Trophoblast cell (in vitro differentiated cells and primary cell): ENCODE data around the gene ETFA.

Source experiments
- DNase-seq, 2 donors: peaks; one replicate each; pipeline ENCODE4 v3.0.0-alpha.2; 2016
- H2AFZ ChIP-seq: 2 replicates; pipeline ENCODE4 v1.6.1; 2013; ENCODE audit warnings: low read length, moderate library complexity, mild to moderate bottlenecking; ENCODE audit not compliant: insufficient read depth, poor library complexity
- H2AK5ac ChIP-seq: 2 replicates; pipeline ENCODE4 v1.6.1; 2013; ENCODE audit warnings: mild to moderate bottlenecking, low read length
- H2BK120ac ChIP-seq: 2 replicates; pipeline ENCODE4 v1.6.1; 2013; ENCODE audit warnings: low read length, mild to moderate bottlenecking, moderate library complexity; ENCODE audit not compliant: insufficient read depth, poor library complexity
- H2BK12ac ChIP-seq: 2 replicates; pipeline ENCODE4 v1.6.1; 2013; ENCODE audit warnings: mild to moderate bottlenecking, low read length, moderate library complexity
- H2BK5ac ChIP-seq: 2 replicates; pipeline ENCODE4 v1.6.1; 2013; ENCODE audit warnings: low read length, low read depth, moderate library complexity, mild to moderate bottlenecking; ENCODE audit not compliant: poor library complexity
- H3K14ac ChIP-seq: 2 replicates; pipeline ENCODE4 v1.6.1; 2013; ENCODE audit warnings: mild to moderate bottlenecking, low read length
- H3K18ac ChIP-seq: 2 replicates; pipeline ENCODE4 v1.6.1; 2013; ENCODE audit warnings: mild to moderate bottlenecking, low read length
- H3K23ac ChIP-seq: 2 replicates; pipeline ENCODE4 v1.6.1; 2013; ENCODE audit warnings: low read length
- H3K27ac ChIP-seq: 2 replicates; pipeline ENCODE4 v1.5.1; 2013; ENCODE audit warnings: low read depth, mild to moderate bottlenecking, inconsistent platforms, low read length, moderate library complexity
- H3K27me3 ChIP-seq: 2 replicates; pipeline ENCODE4 v1.6.1; 2013; ENCODE audit warnings: inconsistent platforms, mild to moderate bottlenecking, low read length, moderate library complexity; ENCODE audit not compliant: insufficient read depth
- H3K36me3 ChIP-seq, 2 experiments: 1 replicate in 1 of 2; 2 replicates in 1 of 2; pipeline ENCODE4 v1.6.1; 2013; ENCODE audit warnings: low read length in 2 of 2, mild to moderate bottlenecking in 2 of 2, moderate library complexity in 1 of 2; ENCODE audit not compliant: insufficient read depth in 2 of 2, control insufficient read depth in 1 of 2
- H3K4ac ChIP-seq: 2 replicates; pipeline ENCODE4 v1.6.1; 2013; ENCODE audit warnings: low read depth, mild to moderate bottlenecking, low read length, moderate library complexity
- H3K4me1 ChIP-seq, 2 experiments: 1 replicate in 1 of 2; 2 replicates in 1 of 2; pipeline ENCODE4 v1.6.1; 2013; ENCODE audit warnings: low read length in 2 of 2, mild to moderate bottlenecking in 2 of 2, moderate library complexity in 1 of 2; ENCODE audit not compliant: insufficient read depth in 2 of 2, control insufficient read depth in 1 of 2
- H3K4me2 ChIP-seq: 2 replicates; pipeline ENCODE4 v1.6.1; 2013; ENCODE audit warnings: inconsistent platforms, mild to moderate bottlenecking, low read length, moderate library complexity
- H3K4me3 ChIP-seq: 2 replicates; pipeline ENCODE4 v1.5.1; 2013; ENCODE audit warnings: mild to moderate bottlenecking, low read depth, low read length, inconsistent platforms
- H3K79me1 ChIP-seq: one replicate; pipeline ENCODE4 v1.6.1; 2013; ENCODE audit warnings: low read length
- H3K79me2 ChIP-seq: 2 replicates; pipeline ENCODE4 v1.6.1; 2013; ENCODE audit warnings: low read length, mild to moderate bottlenecking; ENCODE audit not compliant: control insufficient read depth, insufficient read depth, poor library complexity
- H3K9ac ChIP-seq: 2 replicates; pipeline ENCODE4 v1.6.1; 2013; ENCODE audit warnings: mild to moderate bottlenecking, low read length
- H3K9me3 ChIP-seq: 2 replicates; pipeline ENCODE4 v1.6.1; 2013; ENCODE audit warnings: low read depth, mild to moderate bottlenecking, control low read depth, inconsistent platforms, low read length; ENCODE audit not compliant: insufficient read depth
- H4K12ac ChIP-seq: 2 replicates; pipeline ENCODE4 v1.6.1; 2013; ENCODE audit warnings: low read depth, mild to moderate bottlenecking, low read length, moderate library complexity
- H4K8ac ChIP-seq: 2 replicates; pipeline ENCODE4 v1.6.1; 2013; ENCODE audit warnings: low read depth, mild to moderate bottlenecking, low read length, moderate library complexity
- H4K91ac ChIP-seq: one replicate; pipeline ENCODE4 v1.6.1; 2013; ENCODE audit warnings: low read depth, mild to moderate bottlenecking, low read length, moderate library complexity
- WGBS: extraction: QIAGEN DNeasy Blood & Tissue Kit; methylation state at CpG from one replicate; pipeline ENCODE4 v1.1.7; 2013; ENCODE audit warnings: missing lambda C conversion rate; ENCODE audit not compliant: insufficient read length, insufficient coverage; ENCODE audit errors: extremely low coverage; 5-methylcytosine and 5-hydroxymethylcytosine counted together

The ETFA gene

DNA sequence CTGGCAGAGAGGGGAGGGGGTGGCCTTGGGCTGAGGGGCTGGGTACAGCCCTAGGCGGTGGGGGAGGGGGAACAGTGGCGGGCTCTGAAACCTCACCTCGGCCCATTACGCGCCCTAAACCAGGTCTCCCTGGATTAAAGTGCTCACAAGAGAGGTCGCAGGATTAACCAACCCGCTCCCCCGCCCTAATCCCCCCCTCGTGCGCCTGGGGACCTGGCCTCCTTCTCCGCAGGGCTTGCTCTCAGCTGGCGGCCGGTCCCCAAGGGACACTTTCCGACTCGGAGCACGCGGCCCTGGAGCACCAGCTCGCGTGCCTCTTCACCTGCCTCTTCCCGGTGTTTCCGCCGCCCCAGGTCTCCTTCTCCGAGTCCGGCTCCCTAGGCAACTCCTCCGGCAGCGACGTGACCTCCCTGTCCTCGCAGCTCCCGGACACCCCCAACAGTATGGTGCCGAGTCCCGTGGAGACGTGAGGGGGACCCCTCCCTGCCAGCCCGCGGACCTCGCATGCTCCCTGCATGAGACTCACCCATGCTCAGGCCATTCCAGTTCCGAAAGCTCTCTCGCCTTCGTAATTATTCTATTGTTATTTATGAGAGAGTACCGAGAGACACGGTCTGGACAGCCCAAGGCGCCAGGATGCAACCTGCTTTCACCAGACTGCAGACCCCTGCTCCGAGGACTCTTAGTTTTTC is 30.2 kb upstream of the ETFA start:
- Histone ChIP-seq H3K23ac (no peak overlapping the region), H3K79me2 (no peaks in the 10 kb centered on the region), H4K91ac (no peak overlapping the region), H3K14ac (no peak overlapping the region), H3K27ac (no peak overlapping the region), H3K4me3 (no peak overlapping the region), H2AFZ (no peak overlapping the region), H3K9me3 (peaks cover 12% of the 10 kb centered on the region), H2BK5ac (no peak overlapping the region), H4K8ac (no peak overlapping the region), H3K4me2 (peak overlapping the region; percentile 60), H3K79me1 (no peaks in the 10 kb centered on the region), H2AK5ac (no peak overlapping the region), H3K4ac (no peak overlapping the region), H4K12ac (no peak overlapping the region), H2BK120ac (no peak overlapping the region), H3K4me1 (peaks cover 38 to 42% of the 10 kb centered on the region in 2 experiments), H3K27me3 (peaks cover 87% of the 10 kb centered on the region), H2BK12ac (no peak overlapping the region), H3K18ac (no peak overlapping the region), H3K9ac (no peak overlapping the region), H3K36me3 (no peaks in the 10 kb centered on the region)
- WGBS: no CpG with 5 or more reads among the region's 42 CpGs
- peak in 1 of 2 donors; percentile 12 for DNase-seq

GRCh38 chr15:76340803-76341365 is 29.6 kb upstream of the ETFA start:
- H3K4me3 ChIP-seq: no peak overlapping the region
- peaks cover 12% of the 10 kb centered on the region for H3K9me3 ChIP-seq
- no peak overlapping the region for H3K4ac ChIP-seq
- H4K12ac ChIP-seq: no peak overlapping the region
- no peak overlapping the region for H2BK12ac ChIP-seq
- H2AK5ac ChIP-seq: no peak overlapping the region
- no peak overlapping the region for H3K27ac ChIP-seq
- no CpG with 5 or more reads among the region's 35 CpGs for WGBS
- H2BK5ac ChIP-seq: no peak overlapping the region
- peaks cover 32 to 39% of the 10 kb centered on the region in 2 experiments for H3K4me1 ChIP-seq
- H3K36me3 ChIP-seq: no peaks in the 10 kb centered on the region
- H2BK120ac ChIP-seq: no peak overlapping the region
- DNase-seq: peak; percentile 42 to 45
- no peak overlapping the region for H3K9ac ChIP-seq
- no peak overlapping the region for H3K18ac ChIP-seq
- H4K91ac ChIP-seq: no peak overlapping the region
- H3K79me1 ChIP-seq: no peaks in the 10 kb centered on the region
- H3K4me2 ChIP-seq: peak overlapping the region; percentile 60
- no peaks in the 10 kb centered on the region for H3K79me2 ChIP-seq
- H3K27me3 ChIP-seq: peaks cover 84% of the 10 kb centered on the region
- H3K23ac ChIP-seq: no peak overlapping the region
- no peak overlapping the region for H2AFZ ChIP-seq
- H4K8ac ChIP-seq: no peak overlapping the region
- no peak overlapping the region for H3K14ac ChIP-seq

DNA sequence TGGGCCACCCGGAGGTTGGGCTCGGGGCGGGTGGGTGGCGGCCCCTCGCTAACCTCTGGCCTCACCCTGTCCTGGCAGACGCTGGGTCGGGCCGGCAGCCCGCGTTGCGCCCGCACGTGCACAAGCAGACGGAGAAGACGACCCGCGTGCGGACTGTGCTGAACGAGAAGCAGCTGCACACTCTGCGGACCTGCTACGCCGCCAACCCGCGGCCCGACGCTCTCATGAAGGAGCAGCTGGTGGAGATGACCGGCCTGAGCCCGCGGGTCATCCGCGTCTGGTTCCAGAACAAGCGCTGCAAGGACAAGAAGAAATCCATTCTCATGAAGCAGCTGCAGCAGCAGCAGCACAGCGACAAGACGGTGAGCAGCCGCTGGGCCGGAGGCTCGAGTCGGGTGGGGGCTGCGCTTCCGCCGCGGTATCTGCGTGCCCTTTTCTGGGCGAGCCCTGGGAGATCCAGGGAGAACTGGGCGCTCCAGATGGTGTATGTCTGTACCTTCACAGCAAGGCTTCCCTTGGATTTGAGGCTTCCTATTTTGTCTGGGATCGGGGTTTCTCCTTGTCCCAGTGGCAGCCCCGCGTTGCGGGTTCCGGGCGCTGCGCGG is 29.0 kb upstream of the ETFA start:
- no peak overlapping the region for H3K27ac ChIP-seq
- no peaks in the 10 kb centered on the region for H3K79me1 ChIP-seq
- no peak overlapping the region for H4K91ac ChIP-seq
- peak overlapping the region; percentile 60 for H3K4me2 ChIP-seq
- H3K9ac ChIP-seq: no peak overlapping the region
- no peak overlapping the region for H2BK12ac ChIP-seq
- no peak overlapping the region for H2BK5ac ChIP-seq
- H3K4ac ChIP-seq: no peak overlapping the region
- H2BK120ac ChIP-seq: no peak overlapping the region
- H3K27me3 ChIP-seq: peaks cover 84% of the 10 kb centered on the region
- H3K23ac ChIP-seq: no peak overlapping the region
- no peak overlapping the region for H3K18ac ChIP-seq
- H4K8ac ChIP-seq: no peak overlapping the region
- DNase-seq: peak in 1 of 2 donors; percentile 25
- no CpG with 5 or more reads among the region's 53 CpGs for WGBS
- no peak overlapping the region for H4K12ac ChIP-seq
- peaks cover 12% of the 10 kb centered on the region for H3K9me3 ChIP-seq
- H2AFZ ChIP-seq: peak overlapping the region; percentile 2
- no peaks in the 10 kb centered on the region for H3K36me3 ChIP-seq
- H3K4me1 ChIP-seq: peaks cover 29 to 38% of the 10 kb centered on the region in 2 experiments
- no peak overlapping the region for H2AK5ac ChIP-seq
- H3K14ac ChIP-seq: no peak overlapping the region
- no peak overlapping the region for H3K4me3 ChIP-seq
- H3K79me2 ChIP-seq: no peaks in the 10 kb centered on the region

DNA sequence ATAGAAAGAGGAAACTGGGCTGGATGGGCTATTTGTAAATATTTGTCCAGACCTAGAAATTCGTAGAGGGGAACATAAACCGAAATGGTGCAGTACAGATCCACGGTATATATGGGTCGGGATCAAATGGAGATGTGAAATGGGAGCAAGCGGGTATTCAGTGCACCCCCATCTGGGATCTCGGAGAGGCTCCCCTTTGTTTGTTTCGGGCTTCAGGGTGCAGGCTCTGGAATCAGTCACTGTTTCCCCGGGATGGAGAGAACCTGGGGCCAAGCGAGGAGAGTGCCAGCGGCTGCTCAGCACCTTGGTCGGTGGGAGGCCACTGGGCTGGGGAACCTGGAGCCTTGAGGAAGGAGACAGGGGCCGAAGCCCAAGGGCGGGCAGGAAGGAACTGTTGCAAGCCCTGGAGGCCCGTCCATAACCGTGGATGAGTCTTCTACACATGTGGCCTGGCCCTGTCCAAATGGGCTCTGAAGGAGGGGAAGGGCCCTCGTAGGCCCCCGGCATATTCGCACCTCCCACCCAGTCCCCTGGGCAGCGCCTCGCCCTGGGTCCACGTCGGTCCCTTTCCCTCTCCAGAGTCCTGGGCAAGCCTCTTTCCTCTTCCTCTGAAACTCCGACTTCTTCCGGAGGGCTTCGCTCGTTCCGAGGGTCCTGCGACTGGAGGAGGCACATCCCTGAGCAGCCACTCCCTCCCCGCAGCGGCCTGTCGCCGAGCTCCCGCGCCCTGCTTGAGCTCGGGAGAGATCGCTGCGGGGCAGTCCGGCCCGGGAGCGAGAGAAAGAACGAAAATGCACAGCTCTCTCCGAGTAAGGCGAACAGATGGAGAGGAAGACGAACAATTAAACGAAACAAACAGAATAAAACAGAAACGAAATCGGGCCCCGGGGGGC is 28.3 kb upstream of the ETFA start:
- no peak overlapping the region for H3K4me3 ChIP-seq
- peaks cover 31 to 41% of the 10 kb centered on the region in 2 experiments for H3K4me1 ChIP-seq
- H3K14ac ChIP-seq: no peak overlapping the region
- WGBS: no CpG with 5 or more reads among the region's 48 CpGs
- H4K8ac ChIP-seq: no peak overlapping the region
- H3K36me3 ChIP-seq: no peaks in the 10 kb centered on the region
- H3K9ac ChIP-seq: no peak overlapping the region
- peak overlapping the region; percentile 60 for H3K4me2 ChIP-seq
- no peaks in the 10 kb centered on the region for H3K79me1 ChIP-seq
- peaks cover 84% of the 10 kb centered on the region for H3K27me3 ChIP-seq
- no peak overlapping the region for H2BK5ac ChIP-seq
- no peak overlapping the region for H3K18ac ChIP-seq
- no peak overlapping the region for H2BK120ac ChIP-seq
- H2AFZ ChIP-seq: no peak overlapping the region
- H4K12ac ChIP-seq: no peak overlapping the region
- no peak overlapping the region for H3K4ac ChIP-seq
- peaks cover 12% of the 10 kb centered on the region for H3K9me3 ChIP-seq
- H3K23ac ChIP-seq: no peak overlapping the region
- no peak overlapping the region for H3K27ac ChIP-seq
- no peak overlapping the region for H2BK12ac ChIP-seq
- H2AK5ac ChIP-seq: no peak overlapping the region
- H4K91ac ChIP-seq: no peak overlapping the region
- H3K79me2 ChIP-seq: no peaks in the 10 kb centered on the region
- peak in 1 of 2 donors; percentile 25 for DNase-seq
